Nephron progenitor cell (in vitro differentiated cells): ENCODE measurements around the gene VKORC1L1.
"Not testable (repeated sequence)": the region's sequence is repeated elsewhere in the genome, so short reads cannot be mapped to it uniquely, and the experiment has no call there.

Experiments used
- DNase-seq: peaks from one replicate; pipeline ENCODE4 v3.0.0; 2021
- H3K27ac Mint-ChIP-seq: 2 replicates; pipeline ENCODE4 v1.8.0; 2021; ENCODE audit warnings: mild to moderate bottlenecking, moderate library complexity, mixed read lengths
- H3K27me3 Mint-ChIP-seq: 2 replicates; pipeline ENCODE4 v1.8.0; 2021; ENCODE audit warnings: mild to moderate bottlenecking, low read depth, mixed read lengths; ENCODE audit not compliant: poor library complexity
- H3K36me3 Mint-ChIP-seq: 2 replicates; pipeline ENCODE4 v1.8.0; 2021; ENCODE audit warnings: low read depth, mixed read lengths
- H3K4me1 Mint-ChIP-seq: 2 replicates; pipeline ENCODE4 v1.8.0; 2021; ENCODE audit warnings: mixed read lengths
- H3K4me3 Mint-ChIP-seq: 2 replicates; pipeline ENCODE4 v1.8.0; 2021; ENCODE audit warnings: mild to moderate bottlenecking, moderate library complexity, mixed read lengths
- H3K9me3 Mint-ChIP-seq: 2 replicates; pipeline ENCODE4 v1.8.0; 2021; ENCODE audit warnings: mild to moderate bottlenecking, moderate library complexity, mixed read lengths
- TF ChIP-seq, protein P1 (sequence below): fragments of 200-600 bp; sonication (generic); IDR thresholded peaks from 2 replicates; pipeline ENCODE4 v1.5.0; 2021; ENCODE audit warnings: antibody characterized with exemption

Gene VKORC1L1

DNA sequence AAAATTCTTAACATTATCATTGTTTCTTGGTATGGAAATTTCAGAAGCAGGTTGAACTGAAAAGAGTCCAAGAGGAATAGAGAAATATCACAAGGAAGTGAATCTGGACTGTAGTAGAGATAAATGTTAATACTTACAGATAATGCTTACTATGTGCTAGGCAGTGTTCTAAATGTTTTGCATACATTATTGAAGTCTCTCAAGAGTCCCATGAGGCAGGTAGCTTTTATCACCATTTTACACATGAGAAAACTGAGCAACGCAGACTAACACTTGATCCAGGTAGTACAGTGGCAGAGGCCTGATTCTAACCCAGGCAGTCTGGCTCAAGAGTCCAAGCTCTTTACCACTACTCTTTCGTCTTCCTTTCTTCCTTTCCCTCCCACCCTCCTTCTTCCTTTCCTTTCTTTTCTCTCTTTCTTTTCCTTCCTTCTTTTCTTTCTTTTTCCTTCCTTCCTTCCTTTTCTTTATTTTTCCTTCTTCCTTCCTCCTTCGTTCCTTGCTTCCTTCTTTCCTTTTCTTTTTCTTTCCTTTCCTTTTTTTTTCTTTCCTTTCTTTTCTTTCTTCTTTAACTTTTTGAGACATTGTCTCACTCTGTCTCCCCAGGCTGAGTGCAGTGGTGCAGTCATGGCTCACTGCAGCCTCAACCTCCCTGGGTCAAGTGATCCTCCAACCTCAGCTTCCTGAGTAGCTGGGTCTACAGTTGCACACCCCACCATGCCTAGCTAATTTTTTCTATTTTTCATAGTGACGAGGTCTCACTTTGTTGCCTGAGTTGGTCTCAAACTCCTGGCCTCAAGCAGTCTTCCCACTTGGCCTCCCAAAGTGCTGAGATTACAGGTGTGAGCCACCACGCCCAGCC is 6.6 kb downstream of the VKORC1L1 start:
- Mint-ChIP-seq H3K36me3 (peaks cover 24% of the 10 kb centered on the region), H3K4me1 (peaks cover 11% of the 10 kb centered on the region), H3K27ac (peak overlapping the region; percentile 92)
- H3K9me3 Mint-ChIP-seq, H3K27me3 Mint-ChIP-seq, H3K4me3 Mint-ChIP-seq, DNase-seq: not testable (repeated sequence)

DNA sequence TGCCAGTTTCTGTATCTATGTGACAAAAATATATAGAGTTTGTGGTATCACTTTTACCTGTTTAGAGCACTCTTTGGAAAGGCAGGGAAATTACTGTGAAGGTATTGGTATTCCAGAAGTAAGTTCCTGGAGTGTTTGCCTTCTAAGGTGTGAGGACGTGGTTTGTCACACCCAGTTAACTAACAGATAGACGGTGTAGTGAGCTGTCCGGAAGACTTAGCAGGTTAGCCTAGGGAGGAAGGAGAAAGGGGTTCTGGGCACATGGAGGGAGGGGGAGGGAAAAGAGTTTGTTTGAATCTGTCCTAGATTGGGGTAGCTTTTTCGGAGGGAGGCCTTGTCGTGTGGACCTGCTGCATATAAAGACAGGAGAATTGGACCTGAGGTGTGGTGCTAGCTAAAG is 7.4 kb downstream of the VKORC1L1 start:
- H3K4me3 Mint-ChIP-seq, DNase-seq, H3K27me3 Mint-ChIP-seq: not testable (repeated sequence)
- H3K27ac Mint-ChIP-seq, result peak overlapping the region; percentile 91
- H3K36me3 Mint-ChIP-seq, result peaks cover 31% of the 10 kb centered on the region
- H3K9me3 Mint-ChIP-seq, result peaks cover 14% of the 10 kb centered on the region
- H3K4me1 Mint-ChIP-seq, result peaks cover 11% of the 10 kb centered on the region

DNA sequence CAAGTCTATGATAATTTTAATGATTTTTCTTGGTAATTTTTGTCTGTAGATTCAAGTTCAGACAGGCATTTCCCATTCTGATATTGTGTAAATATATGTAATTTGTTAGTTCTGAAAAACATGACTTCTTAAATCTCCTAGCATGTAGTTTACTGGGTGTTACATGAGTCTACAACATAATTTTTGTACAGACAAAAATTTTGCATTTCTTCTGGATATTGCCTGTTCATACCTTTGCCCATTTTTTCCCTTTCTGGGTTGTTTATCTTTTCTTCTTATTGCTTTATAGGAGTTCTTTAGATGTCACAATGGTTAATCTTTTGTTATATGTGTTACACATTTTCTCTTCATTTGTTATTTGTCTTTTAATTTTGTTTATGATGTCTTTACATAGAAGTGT is 12.1 kb downstream of the VKORC1L1 start:
- H3K4me1 Mint-ChIP-seq, result peaks cover 23% of the 10 kb centered on the region
- not testable (repeated sequence) for H3K4me3 Mint-ChIP-seq
- H3K9me3 Mint-ChIP-seq, result peaks cover 15% of the 10 kb centered on the region

DNA sequence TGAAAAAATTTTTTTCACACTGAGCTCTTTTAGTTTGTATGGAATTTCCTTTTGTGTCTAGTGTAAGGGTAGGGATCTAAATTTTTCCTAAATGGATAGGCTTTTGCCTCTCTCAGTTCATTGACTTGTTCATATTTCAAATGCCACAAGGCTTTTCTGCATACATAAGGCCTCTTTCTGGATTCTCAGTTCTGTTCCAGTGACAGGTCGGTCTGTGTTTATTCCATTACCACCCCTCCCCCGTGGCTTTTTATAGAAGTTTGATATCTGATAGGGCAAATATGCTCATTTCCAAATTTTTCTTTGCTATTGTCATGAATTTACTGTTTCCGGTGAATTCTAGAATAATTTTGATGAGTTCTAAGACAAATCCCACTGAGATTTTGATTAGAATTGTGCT is 12.7 kb downstream of the VKORC1L1 start:
- peaks cover 17% of the 10 kb centered on the region for H3K4me1 Mint-ChIP-seq
- H3K27me3 Mint-ChIP-seq, DNase-seq, H3K4me3 Mint-ChIP-seq, H3K27ac Mint-ChIP-seq: not testable (repeated sequence)
- peaks cover 15% of the 10 kb centered on the region for H3K9me3 Mint-ChIP-seq
- H3K36me3 Mint-ChIP-seq, result peaks cover 55% of the 10 kb centered on the region

More for the DNA sequence above, 12.1 kb downstream of the VKORC1L1 start:
- not testable (repeated sequence) for H3K27ac Mint-ChIP-seq, H3K27me3 Mint-ChIP-seq, DNase-seq
- peaks cover 54% of the 10 kb centered on the region for H3K36me3 Mint-ChIP-seq

DNA sequence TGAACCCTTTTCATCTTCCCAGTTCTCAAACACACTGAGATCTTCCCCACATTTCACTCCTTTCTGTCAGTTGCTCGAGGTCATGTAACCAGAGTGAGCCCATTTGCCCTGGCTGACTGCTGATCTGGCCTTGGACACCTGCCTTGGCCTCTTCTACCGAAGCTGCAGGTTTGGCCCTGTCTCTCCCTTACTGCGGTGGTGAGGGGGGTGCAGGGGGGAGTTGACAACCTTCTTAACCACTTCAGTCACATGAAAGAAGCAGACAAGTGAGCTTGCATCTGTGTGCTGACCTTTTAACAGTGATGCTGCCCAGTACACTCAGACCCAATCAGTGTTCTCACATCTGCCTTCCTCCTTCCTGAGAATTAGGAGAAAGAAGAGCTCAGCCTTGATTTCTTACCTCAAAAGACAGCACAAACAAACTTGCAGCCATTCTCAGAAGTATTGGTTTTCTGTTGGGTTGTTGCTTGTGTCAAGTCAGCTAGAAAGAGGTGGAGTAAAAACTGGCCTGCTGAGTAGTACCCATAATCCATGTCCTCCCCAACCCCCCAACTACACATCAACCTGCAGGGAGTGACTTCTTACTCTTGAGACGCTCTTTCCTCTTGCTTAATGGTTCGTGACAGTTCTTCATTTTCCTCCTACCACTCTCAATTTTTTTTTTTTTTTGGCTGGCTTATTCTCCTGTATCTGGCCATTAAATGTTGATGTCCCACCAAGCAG is 15.7 kb downstream of the VKORC1L1 start:
- DNase-seq, H3K4me3 Mint-ChIP-seq, H3K27me3 Mint-ChIP-seq: not testable (repeated sequence)
- peak overlapping the region; percentile 68 for H3K27ac Mint-ChIP-seq
- peaks cover 15% of the 10 kb centered on the region for H3K9me3 Mint-ChIP-seq
- H3K36me3 Mint-ChIP-seq, result peaks cover 68% of the 10 kb centered on the region
- H3K4me1 Mint-ChIP-seq, result peaks cover 17% of the 10 kb centered on the region

DNA sequence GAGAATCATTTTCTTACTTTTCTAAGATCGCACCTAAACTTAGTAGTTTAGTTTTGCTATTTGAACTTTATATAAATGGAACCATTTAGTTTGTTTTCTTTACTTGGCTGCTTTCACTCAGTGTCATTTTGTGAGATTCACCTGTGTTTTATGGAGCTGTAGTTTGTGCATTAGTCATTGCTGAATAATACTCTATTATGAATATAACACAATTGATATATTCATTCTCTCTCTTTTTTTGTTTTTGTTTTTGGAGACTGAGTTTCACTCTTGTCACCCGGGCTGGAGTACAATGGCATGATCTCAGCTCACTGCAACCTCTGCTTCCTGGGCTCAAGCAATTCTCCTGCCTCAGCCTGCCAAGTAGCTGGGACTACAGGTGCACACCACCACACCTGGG is 16.8 kb downstream of the VKORC1L1 start:
- H3K4me3 Mint-ChIP-seq, result not testable (repeated sequence)
- H3K27ac Mint-ChIP-seq, result peak overlapping the region; percentile 68

DNA sequence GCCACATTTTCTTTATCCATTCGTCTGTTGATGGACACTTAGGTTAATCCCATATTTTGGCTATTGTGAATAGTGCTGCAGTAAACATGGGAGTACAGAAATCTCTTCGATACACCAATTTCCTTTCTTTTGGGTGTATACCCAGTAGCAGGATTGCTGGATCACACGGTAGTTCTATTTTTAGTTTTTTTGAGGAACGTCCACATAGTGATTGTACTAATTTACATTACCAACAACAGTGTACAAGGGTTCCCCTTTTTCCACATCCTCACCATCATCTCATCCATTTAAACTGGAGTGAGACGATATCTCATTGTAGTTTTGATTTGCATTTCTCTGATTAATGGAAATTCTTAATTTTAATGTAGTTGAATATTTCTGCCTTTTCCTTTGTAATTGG is 19.3 kb downstream of the VKORC1L1 start:
- no peaks in the 10 kb centered on the region for H3K9me3 Mint-ChIP-seq
- H3K27ac Mint-ChIP-seq, result peak overlapping the region; percentile 32
- peaks cover 40% of the 10 kb centered on the region for H3K36me3 Mint-ChIP-seq

More for the DNA sequence above, 16.8 kb downstream of the VKORC1L1 start:
- peaks cover 57% of the 10 kb centered on the region for H3K36me3 Mint-ChIP-seq
- peaks cover 17% of the 10 kb centered on the region for H3K4me1 Mint-ChIP-seq
- not testable (repeated sequence) for H3K27me3 Mint-ChIP-seq, H3K9me3 Mint-ChIP-seq, DNase-seq

DNA sequence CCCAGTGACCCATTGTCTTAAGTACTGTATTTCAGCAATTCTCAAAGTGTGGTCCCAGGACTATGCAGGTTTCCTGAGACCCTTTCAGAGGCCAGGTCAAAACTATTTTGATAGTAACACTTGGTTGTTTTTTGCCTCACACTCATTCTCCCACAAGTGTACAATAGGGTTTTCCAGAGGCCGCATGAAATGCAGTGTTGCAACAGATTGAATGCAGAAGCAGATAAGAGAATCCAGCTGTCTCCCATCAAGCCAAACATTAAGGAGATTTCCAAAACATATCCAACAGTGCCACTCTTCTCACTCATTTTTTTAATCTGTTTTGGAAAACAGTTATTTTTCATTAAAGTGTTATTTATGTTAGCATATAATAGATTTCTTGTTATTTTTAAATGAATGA is 20.0 kb downstream of the VKORC1L1 start:
- Mint-ChIP-seq H3K36me3 (peaks cover 44% of the 10 kb centered on the region), H3K4me3 (no peak overlapping the region), H3K27ac (peak overlapping the region; percentile 32), H3K9me3 (no peaks in the 10 kb centered on the region), H3K4me1 (peaks cover 15% of the 10 kb centered on the region), H3K27me3 (no peaks in the 10 kb centered on the region)
- DNase-seq, result no peak
- TF ChIP-seq, protein P1, sequence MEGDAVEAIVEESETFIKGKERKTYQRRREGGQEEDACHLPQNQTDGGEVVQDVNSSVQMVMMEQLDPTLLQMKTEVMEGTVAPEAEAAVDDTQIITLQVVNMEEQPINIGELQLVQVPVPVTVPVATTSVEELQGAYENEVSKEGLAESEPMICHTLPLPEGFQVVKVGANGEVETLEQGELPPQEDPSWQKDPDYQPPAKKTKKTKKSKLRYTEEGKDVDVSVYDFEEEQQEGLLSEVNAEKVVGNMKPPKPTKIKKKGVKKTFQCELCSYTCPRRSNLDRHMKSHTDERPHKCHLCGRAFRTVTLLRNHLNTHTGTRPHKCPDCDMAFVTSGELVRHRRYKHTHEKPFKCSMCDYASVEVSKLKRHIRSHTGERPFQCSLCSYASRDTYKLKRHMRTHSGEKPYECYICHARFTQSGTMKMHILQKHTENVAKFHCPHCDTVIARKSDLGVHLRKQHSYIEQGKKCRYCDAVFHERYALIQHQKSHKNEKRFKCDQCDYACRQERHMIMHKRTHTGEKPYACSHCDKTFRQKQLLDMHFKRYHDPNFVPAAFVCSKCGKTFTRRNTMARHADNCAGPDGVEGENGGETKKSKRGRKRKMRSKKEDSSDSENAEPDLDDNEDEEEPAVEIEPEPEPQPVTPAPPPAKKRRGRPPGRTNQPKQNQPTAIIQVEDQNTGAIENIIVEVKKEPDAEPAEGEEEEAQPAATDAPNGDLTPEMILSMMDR, result no peak

More for the DNA sequence above, 19.3 kb downstream of the VKORC1L1 start:
- H3K4me1 Mint-ChIP-seq, result peaks cover 17% of the 10 kb centered on the region
- no peak for DNase-seq
- no peak overlapping the region for H3K4me3 Mint-ChIP-seq
- no peaks in the 10 kb centered on the region for H3K27me3 Mint-ChIP-seq
- TF ChIP-seq, protein P1, result no peak
